HG03039 (cell line): ENCODE results near the gene TPCN2.
"Not testable (repeated sequence)": the region's sequence is repeated elsewhere in the genome, so short reads cannot be mapped to it uniquely, and the experiment has no call there.

Source experiments
- ATAC-seq: cut with Tn5 transposase; IDR thresholded peaks from one replicate; pipeline ENCODE4 v1.9.1; 2021; ENCODE audit warnings: mild to moderate bottlenecking, moderate library complexity; ENCODE audit not compliant: unreplicated experiment

The TPCN2 gene

GRCh38 chr11:69123593-69124545 is 75.1 kb downstream of the TPCN2 start:
- ATAC-seq: no peak

GRCh38 chr11:69125861-69126260 is 77.1 kb downstream of the TPCN2 start:
- no peak for ATAC-seq

GRCh38 chr11:69126286-69126685 is 77.6 kb downstream of the TPCN2 start:
- ATAC-seq: no peak

- no peak for ATAC-seq
These were observed 78.5 kb downstream of the TPCN2 start for GRCh38 chr11:69127081-69127850.

GRCh38 chr11:69127884-69128283 is 79.2 kb downstream of the TPCN2 start:
- no peak for ATAC-seq

- no peak for ATAC-seq
These were observed 80.3 kb downstream of the TPCN2 start for GRCh38 chr11:69129053-69129452.

GRCh38 chr11:69129647-69130046 is 80.9 kb downstream of the TPCN2 start:
- no peak for ATAC-seq

GRCh38 chr11:69130654-69131053 is 81.9 kb downstream of the TPCN2 start:
- ATAC-seq: no peak

GRCh38 chr11:69131121-69131566 is 82.4 kb downstream of the TPCN2 start:
- no peak for ATAC-seq

- ATAC-seq: no peak
These were observed 83.0 kb downstream of the TPCN2 start for GRCh38 chr11:69131644-69132300.

GRCh38 chr11:69132301-69132670 is 83.6 kb downstream of the TPCN2 start:
- ATAC-seq: no peak

GRCh38 chr11:69133251-69133650 is 84.5 kb downstream of the TPCN2 start:
- ATAC-seq: no peak

- not testable (repeated sequence) for ATAC-seq
These were observed 85.5 kb downstream of the TPCN2 start for GRCh38 chr11:69134182-69134581.

GRCh38 chr11:69134957-69135356 is 86.2 kb downstream of the TPCN2 start:
- no peak for ATAC-seq

- no peak for ATAC-seq
These were observed 87.0 kb downstream of the TPCN2 start for GRCh38 chr11:69135420-69136363.

- ATAC-seq: no peak
These were observed 87.7 kb downstream of the TPCN2 start for GRCh38 chr11:69136471-69136870.

GRCh38 chr11:69137151-69137844 is 88.6 kb downstream of the TPCN2 start:
- no peak for ATAC-seq

GRCh38 chr11:69138265-69138664 is 89.5 kb downstream of the TPCN2 start:
- no peak for ATAC-seq

GRCh38 chr11:69140161-69140560 is 91.4 kb downstream of the TPCN2 start:
- ATAC-seq: not testable (repeated sequence)

GRCh38 chr11:69140635-69141034 is 91.9 kb downstream of the TPCN2 start:
- ATAC-seq: no peak
